C1 segment of cervical spinal cord (tissue), 14 donors: ENCODE measurements around the gene MZT2B.
"Not testable (repeated sequence)": the region's sequence is repeated elsewhere in the genome, so short reads cannot be mapped to it uniquely, and the experiment has no call there.

Experiments used
- DNase-seq, 14 donors: peaks; one replicate each; lab custom pipeline; 2025; lab: John Stamatoyannopoulos, UW

The MZT2B gene

GRCh38 chr2:130180404-130181324 is 1.4 kb upstream of the MZT2B start:
- DNase-seq, result not testable (repeated sequence)

GRCh38 chr2:130181325-130181879 is 660 bp upstream of the MZT2B start, which contains the start of gene SMPD4:
Gene SMPD4, minus strand, starts transcription at chr2:130181602. Its CDS starts 5,010 bp downstream, at chr2:130176592.
- peak; percentile 76 to 96 (median 91) for DNase-seq

- peak in 1 of 14 donors; percentile 42 for DNase-seq
These were observed 907 bp downstream of the MZT2B start for GRCh38 chr2:130182826-130183511.

- peak in 9 of 14 donors; percentile 12 to 73 (median 36) for DNase-seq
These were observed 1.7 kb downstream of the MZT2B start for GRCh38 chr2:130183512-130184373.

GRCh38 chr2:130185436-130185835 is 3.4 kb downstream of the MZT2B start:
- DNase-seq, result no peak

- no peak for DNase-seq
These were observed 3.8 kb downstream of the MZT2B start for GRCh38 chr2:130185896-130186295.

- DNase-seq, result no peak
These were observed 4.3 kb downstream of the MZT2B start for GRCh38 chr2:130186391-130186790.

- DNase-seq, result no peak
These were observed 5.2 kb downstream of the MZT2B start for GRCh38 chr2:130187268-130187667.

- DNase-seq, result not testable (repeated sequence)
These were observed 6.1 kb downstream of the MZT2B start for GRCh38 chr2:130187859-130188792.

GRCh38 chr2:130188958-130189357 is 6.9 kb downstream of the MZT2B start:
- not testable (repeated sequence) for DNase-seq

GRCh38 chr2:130190237-130190636 is 8.2 kb downstream of the MZT2B start:
- no peak for DNase-seq

GRCh38 chr2:130191319-130191718 is 9.3 kb downstream of the MZT2B start:
- DNase-seq, result not testable (repeated sequence)

GRCh38 chr2:130192451-130192850 is 10.4 kb downstream of the MZT2B start:
- DNase-seq, result not testable (repeated sequence)

- not testable (repeated sequence) for DNase-seq
These were observed 11.8 kb downstream of the MZT2B start for GRCh38 chr2:130193824-130194223.

GRCh38 chr2:130195089-130195635 is 13.1 kb downstream of the MZT2B start:
- DNase-seq, result not testable (repeated sequence)

- not testable (repeated sequence) for DNase-seq
These were observed 14.0 kb downstream of the MZT2B start for GRCh38 chr2:130196052-130196451.

- no peak for DNase-seq
These were observed 16.3 kb downstream of the MZT2B start, which contains the start of gene TUBA3E for GRCh38 chr2:130198343-130198742. Gene TUBA3E, minus strand, starts transcription at chr2:130198439. Its CDS starts 79 bp downstream, at chr2:130198360.

- not testable (repeated sequence) for DNase-seq
These were observed 20.5 kb downstream of the MZT2B start for GRCh38 chr2:130202518-130202917.

- not testable (repeated sequence) for DNase-seq
These were observed 21.1 kb downstream of the MZT2B start for GRCh38 chr2:130203150-130203549.
